B cell (primary cell): ENCODE data around the gene MORC4.

Experiments used
- EZH2 ChIP-seq: IDR thresholded peaks from 2 replicates; pipeline ENCODE4 v1.6.1; 2012; ENCODE audit warnings: borderline replicate concordance, low read depth, mild to moderate bottlenecking, moderate library complexity, low read length; ENCODE audit not compliant: insufficient read depth, poor library complexity, severe bottlenecking
- TF ChIP-seq, protein P1 (sequence below): fragments of 200-600 bp; IDR thresholded peaks from one replicate; pipeline ENCODE4 v1.8.0; 2022; ENCODE audit warnings: antibody characterized with exemption, mild to moderate bottlenecking

DNA sequence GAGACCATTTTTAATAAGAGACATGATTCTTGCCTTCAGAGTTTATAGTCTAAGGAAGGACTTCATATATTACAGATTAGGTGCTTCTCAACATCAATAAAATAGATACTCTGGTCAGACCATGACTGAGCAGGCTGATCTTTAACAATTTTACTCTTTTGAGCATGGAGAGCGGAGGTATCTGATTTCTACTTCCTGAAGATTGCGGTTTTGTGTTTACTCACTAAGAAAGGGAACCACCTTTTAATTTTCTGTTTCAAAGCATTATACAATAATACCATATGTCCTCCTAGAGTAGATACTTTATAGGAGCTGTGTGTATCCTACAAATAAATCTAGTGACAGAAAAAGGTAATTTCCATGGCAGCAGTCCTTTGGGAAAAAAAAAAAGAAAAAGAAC, 12.5 kb downstream of the MORC4 start:
- no peak for TF ChIP-seq EZH2
- TF ChIP-seq, protein P1, sequence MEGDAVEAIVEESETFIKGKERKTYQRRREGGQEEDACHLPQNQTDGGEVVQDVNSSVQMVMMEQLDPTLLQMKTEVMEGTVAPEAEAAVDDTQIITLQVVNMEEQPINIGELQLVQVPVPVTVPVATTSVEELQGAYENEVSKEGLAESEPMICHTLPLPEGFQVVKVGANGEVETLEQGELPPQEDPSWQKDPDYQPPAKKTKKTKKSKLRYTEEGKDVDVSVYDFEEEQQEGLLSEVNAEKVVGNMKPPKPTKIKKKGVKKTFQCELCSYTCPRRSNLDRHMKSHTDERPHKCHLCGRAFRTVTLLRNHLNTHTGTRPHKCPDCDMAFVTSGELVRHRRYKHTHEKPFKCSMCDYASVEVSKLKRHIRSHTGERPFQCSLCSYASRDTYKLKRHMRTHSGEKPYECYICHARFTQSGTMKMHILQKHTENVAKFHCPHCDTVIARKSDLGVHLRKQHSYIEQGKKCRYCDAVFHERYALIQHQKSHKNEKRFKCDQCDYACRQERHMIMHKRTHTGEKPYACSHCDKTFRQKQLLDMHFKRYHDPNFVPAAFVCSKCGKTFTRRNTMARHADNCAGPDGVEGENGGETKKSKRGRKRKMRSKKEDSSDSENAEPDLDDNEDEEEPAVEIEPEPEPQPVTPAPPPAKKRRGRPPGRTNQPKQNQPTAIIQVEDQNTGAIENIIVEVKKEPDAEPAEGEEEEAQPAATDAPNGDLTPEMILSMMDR: no peak
